ENCODE data around the gene LIPG.
"Not testable (repeated sequence)": the region's sequence is repeated elsewhere in the genome, so short reads cannot be mapped to it uniquely, and the experiment has no call there.

- TF ChIP-seq EZH2phosphoT487 (conservative IDR thresholded peaks at IDR 0.05; ENCODE audit: low read length); CTCF (IDR thresholded peaks at IDR 0.05; ENCODE audit: insufficient read depth, low read length, poor library complexity, severe bottlenecking): not testable (repeated sequence)
These were observed 17.2 kb downstream of the LIPG start for GRCh38 chr18:49579041-49579440.
